ENCODE results near the gene BCL11A. TPM values are rescaled to one million over a fixed set of nuclear protein-coding genes. Genes with fewer than 3 reads are reported as not detected.

The BCL11A gene
- total and polyA plus RNA-seq, 2 experiments from 2014 or later: 57.5 to 77.6 TPM

Other genes with a start within 250 kb of the BCL11A start
- gene PAPOLG, start 202.6 kb upstream of the BCL11A start, total RNA-seq (2014; rRNA removed; shearing (Covaris generic)): 31.2 and 37.6 TPM in 2 replicates
- gene PAPOLG, start 202.6 kb upstream of the BCL11A start, polyA plus RNA-seq (2016; fragmentation: Nextera tagmentation; extraction: Ambion mirVana): 11.1 and 13.8 TPM in 2 replicates

All from GM23338 (cell line).